ENCODE results near the gene STAMBP.

STAMBP gene

DNA sequence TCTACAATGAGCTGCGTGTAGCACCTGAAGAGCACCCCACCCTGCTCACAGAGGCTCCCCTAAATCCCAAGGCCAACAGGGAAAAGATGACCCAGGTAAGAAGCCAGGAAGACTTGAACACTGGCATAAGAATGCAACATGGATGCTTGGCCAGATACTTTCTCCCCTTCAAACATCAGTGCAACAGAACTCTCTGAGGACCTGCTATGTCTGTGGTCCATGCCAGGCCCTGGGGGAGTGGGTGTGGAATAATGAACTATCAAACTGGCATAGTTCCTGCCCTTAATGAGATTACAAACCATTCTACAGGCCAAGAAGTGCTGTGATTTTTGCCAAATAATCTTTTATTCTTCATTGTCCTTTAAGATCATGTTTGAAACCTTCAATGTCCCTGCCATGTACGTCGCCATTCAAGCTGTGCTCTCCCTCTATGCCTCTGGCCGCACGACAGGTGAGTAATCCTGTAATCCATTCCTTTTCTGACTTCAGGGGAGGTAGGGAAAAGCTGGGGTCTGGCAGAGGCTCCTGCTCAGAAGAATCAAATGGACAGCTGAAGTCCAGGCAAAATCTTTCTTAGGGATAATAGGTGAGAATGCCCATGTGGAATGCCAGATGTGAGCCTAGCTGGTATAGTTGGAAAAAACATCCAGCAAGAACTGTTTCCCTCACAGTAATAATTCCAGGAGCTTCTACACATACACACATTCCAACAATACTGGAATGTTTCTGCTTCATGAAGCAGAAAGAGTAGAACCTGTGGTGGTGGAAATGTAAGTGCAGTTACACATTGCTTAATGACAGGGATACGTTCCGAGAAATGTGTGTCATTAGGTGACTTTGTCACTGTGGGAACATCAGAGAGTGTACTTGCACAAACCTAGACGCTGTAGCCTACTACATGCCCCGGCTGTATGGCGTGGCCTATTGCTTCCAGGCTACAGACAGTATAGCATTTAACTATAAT lies 80.2 kb downstream of the STAMBP start:
- H3K4me1 ChIP-seq (ENCODE audit: insufficient read depth, low read length): no peaks in the 10 kb centered on the region
- H3K36me3 ChIP-seq (ENCODE audit: insufficient read depth, low read length): no peaks in the 10 kb centered on the region
- H2AFZ ChIP-seq (ENCODE audit: low read depth, low read length): no peak overlapping the region
- no peaks in the 10 kb centered on the region for H3K9me3 ChIP-seq (ENCODE audit: low read length)
- no peaks in the 10 kb centered on the region for H3K27me3 ChIP-seq (ENCODE audit: insufficient read depth, low read length)
- no peak overlapping the region for H3K4me3 ChIP-seq (ENCODE audit: low read length)

DNA sequence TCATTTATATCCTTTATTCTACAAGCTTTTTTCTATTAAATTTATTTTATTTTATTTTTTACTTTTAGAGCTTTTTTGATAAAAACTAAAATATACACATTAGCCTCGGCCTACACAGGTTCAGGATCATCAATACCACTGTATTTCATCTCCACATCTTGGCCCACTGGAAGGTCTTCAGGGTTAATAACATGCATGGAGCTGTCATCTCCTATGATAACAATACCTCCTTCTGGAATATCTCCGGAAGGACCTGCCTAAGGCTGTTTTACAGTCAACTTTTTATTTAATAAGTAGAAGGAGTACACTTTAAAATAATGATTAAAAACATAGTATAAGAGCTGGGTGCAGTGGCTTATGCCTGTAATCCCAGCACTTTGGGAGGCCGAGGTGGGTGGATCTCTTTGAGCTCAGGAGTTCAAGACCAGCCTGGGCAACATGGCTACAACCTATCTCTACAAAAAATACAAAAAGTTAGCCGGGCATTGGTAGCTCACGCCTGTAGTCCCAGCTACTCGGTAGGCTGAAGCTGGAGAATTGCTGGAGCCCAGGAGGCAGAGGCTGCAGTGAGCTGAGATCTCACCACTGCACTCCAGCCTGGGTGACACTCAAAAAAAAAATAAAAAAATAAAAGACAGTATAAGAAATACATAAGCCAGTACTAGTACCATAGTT lies 82.2 kb downstream of the STAMBP start:
- H3K36me3 ChIP-seq (ENCODE audit: insufficient read depth, low read length): no peaks in the 10 kb centered on the region
- no peak overlapping the region for H3K4me3 ChIP-seq (ENCODE audit: low read length)
- H2AFZ ChIP-seq (ENCODE audit: low read depth, low read length): no peak overlapping the region
- no peaks in the 10 kb centered on the region for H3K9me3 ChIP-seq (ENCODE audit: low read length)
- no peaks in the 10 kb centered on the region for H3K27me3 ChIP-seq (ENCODE audit: insufficient read depth, low read length)
- H3K4me1 ChIP-seq (ENCODE audit: insufficient read depth, low read length): no peaks in the 10 kb centered on the region

DNA sequence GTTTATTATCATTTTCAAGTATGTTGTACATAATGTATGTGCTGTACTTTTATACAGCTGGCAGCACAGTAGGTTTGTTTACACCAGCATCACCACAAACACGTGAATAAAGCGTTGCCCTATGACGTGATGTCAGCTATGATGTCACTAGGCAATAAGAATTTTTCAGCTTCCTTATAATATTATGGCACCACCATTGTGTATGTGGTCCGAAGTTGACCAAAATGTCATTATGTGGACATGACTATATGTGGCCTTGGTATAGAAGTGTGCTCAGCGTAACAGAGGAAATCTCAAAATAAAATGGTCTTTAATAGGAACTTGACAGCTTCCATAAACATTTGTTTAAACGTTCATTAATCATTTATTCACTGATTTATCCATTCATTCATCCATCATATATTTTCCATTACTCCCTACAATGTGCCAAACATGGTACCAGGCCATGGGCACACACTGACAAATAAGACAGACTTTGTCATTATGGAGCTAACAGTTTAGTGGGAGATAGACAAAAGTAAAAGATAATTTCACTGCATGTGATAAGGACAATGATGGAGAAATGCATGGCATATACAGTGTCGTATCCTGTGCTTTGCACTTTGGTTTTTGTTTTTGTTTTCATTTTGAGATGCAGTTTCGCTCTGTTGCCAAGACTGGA lies 82.9 kb downstream of the STAMBP start:
- H3K4me3 ChIP-seq (ENCODE audit: low read length): no peak overlapping the region
- H3K9me3 ChIP-seq (ENCODE audit: low read length): no peaks in the 10 kb centered on the region
- H2AFZ ChIP-seq (ENCODE audit: low read depth, low read length): no peak overlapping the region
- H3K36me3 ChIP-seq (ENCODE audit: insufficient read depth, low read length): no peaks in the 10 kb centered on the region
- H3K4me1 ChIP-seq (ENCODE audit: insufficient read depth, low read length): no peaks in the 10 kb centered on the region
- H3K27me3 ChIP-seq (ENCODE audit: insufficient read depth, low read length): no peaks in the 10 kb centered on the region

DNA sequence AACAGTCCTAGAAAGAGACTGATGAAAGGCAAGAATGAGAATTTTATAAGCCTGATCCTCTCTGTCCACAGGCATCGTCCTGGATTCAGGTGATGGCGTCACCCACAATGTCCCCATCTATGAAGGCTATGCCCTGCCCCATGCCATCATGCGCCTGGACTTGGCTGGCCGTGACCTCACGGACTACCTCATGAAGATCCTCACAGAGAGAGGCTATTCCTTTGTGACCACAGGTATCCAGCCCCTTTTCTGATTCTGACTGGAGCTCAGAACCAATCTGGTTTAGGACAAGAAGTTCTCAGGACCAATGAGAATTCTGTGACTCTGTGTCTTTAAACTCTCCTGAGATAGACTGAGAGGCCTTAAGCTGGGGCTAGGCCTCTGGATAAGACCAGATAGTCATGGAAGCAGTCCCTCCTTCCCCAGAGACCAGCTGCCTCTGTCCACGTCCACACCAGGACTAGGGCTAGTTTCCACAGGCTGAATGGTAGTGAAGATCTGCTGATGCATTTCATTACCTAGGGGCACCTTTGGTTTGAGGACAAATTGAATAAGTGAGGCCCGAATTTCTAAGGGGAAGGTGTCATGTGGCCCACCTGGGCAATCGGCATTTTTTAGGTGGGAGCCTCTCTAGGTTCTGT lies 84.8 kb downstream of the STAMBP start:
- Histone ChIP-seq H2AFZ (ENCODE audit: low read depth, low read length) (no peak overlapping the region), H3K4me1 (ENCODE audit: insufficient read depth, low read length) (no peaks in the 10 kb centered on the region), H3K9me3 (ENCODE audit: low read length) (no peaks in the 10 kb centered on the region), H3K36me3 (ENCODE audit: insufficient read depth, low read length) (no peaks in the 10 kb centered on the region), H3K27me3 (ENCODE audit: insufficient read depth, low read length) (no peaks in the 10 kb centered on the region), H3K4me3 (ENCODE audit: low read length) (no peak overlapping the region)

DNA sequence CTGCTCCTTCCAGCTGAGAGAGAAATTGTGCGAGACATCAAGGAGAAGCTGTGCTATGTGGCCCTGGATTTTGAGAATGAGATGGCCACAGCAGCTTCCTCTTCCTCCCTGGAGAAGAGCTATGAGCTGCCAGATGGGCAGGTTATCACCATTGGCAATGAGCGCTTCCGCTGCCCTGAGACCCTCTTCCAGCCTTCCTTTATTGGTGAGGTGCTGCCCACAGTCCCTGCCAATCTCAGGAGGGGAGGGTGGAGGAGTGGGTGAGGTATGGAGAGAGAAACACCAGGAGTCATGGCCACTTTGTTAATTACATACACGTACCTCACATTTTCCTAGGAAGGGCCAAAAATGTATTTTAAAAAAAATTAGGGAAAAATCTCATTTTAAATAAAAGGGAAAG lies 85.9 kb downstream of the STAMBP start:
- H3K4me3 ChIP-seq (ENCODE audit: low read length): no peak overlapping the region
- no peaks in the 10 kb centered on the region for H3K36me3 ChIP-seq (ENCODE audit: insufficient read depth, low read length)
- peaks cover 3% of the 10 kb centered on the region for H3K27me3 ChIP-seq (ENCODE audit: insufficient read depth, low read length)
- H3K4me1 ChIP-seq (ENCODE audit: insufficient read depth, low read length): no peaks in the 10 kb centered on the region
- no peak overlapping the region for H2AFZ ChIP-seq (ENCODE audit: low read depth, low read length)
- H3K9me3 ChIP-seq (ENCODE audit: low read length): no peaks in the 10 kb centered on the region

DNA sequence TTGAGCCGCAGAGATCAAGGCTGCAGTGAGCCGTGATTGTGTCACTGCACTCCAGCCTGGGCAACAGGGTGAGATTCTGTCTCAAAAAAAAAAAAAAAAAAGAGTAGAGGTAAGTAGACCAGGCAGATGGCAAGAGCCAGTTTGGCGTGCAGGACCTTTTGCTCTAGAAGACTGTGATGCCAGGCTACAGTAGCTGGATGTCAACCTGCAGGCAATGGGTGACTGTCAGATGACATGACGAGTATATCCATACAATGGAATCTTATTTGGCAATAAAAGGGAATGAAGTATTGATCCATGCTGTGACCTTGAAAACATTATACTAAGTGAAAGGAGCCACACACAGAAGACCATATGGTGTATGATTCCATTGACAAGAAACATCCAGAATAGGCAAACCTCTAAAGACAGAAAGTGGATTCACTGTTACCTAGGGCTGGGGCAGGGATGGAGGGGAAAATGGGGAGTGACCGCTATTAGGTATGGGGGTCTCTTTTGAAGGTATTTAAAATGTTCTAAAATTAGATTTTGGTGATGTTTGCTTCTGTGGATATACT lies 86.8 kb downstream of the STAMBP start:
- Histone ChIP-seq H3K4me3 (ENCODE audit: low read length) (no peak overlapping the region), H3K9me3 (ENCODE audit: low read length) (no peaks in the 10 kb centered on the region), H2AFZ (ENCODE audit: low read depth, low read length) (no peak overlapping the region), H3K4me1 (ENCODE audit: insufficient read depth, low read length) (no peaks in the 10 kb centered on the region), H3K27me3 (ENCODE audit: insufficient read depth, low read length) (peaks cover 3% of the 10 kb centered on the region), H3K36me3 (ENCODE audit: insufficient read depth, low read length) (no peaks in the 10 kb centered on the region)

DNA sequence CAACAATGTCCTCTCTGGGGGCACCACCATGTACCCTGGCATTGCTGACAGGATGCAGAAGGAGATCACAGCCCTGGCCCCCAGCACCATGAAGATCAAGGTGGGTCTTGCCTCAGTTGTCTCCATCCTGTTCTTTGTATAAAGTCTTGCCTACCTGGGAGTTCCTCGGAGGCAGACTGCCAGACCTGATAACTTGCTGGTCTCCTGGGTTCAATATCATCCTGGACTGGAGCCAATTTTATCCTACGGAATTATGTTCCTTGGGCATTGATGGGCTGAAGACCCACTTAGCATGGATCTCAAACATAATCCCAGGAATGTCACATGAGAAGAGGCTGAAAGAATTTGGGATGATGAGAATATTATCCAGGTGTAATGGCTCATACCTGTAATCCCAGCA lies 87.9 kb downstream of the STAMBP start:
- no peak overlapping the region for H3K4me3 ChIP-seq (ENCODE audit: low read length)
- no peaks in the 10 kb centered on the region for H3K4me1 ChIP-seq (ENCODE audit: insufficient read depth, low read length)
- H3K36me3 ChIP-seq (ENCODE audit: insufficient read depth, low read length): no peaks in the 10 kb centered on the region
- H2AFZ ChIP-seq (ENCODE audit: low read depth, low read length): no peak overlapping the region
- H3K9me3 ChIP-seq (ENCODE audit: low read length): no peaks in the 10 kb centered on the region
- peaks cover 9% of the 10 kb centered on the region for H3K27me3 ChIP-seq (ENCODE audit: insufficient read depth, low read length)

DNA sequence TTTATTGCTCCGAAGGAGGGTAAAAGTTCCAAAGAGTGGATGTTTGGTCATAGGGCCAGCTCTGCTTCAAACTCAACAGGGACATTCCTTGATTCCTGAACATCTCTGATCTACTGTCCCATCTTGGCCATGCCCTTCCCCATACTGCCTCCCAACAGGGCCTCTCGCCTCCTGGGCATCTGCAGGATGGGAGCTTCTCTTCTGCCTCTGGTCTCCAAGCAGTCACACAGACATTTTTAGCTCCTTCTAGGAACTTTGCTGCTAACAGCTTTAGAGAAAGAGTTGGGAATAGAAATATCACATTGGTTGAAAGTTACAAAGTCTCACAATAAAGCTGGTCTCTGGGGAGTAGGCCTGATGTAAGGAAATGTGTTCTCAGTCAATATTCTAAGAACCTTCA lies 88.5 kb downstream of the STAMBP start:
- Histone ChIP-seq H2AFZ (ENCODE audit: low read depth, low read length) (no peak overlapping the region), H3K36me3 (ENCODE audit: insufficient read depth, low read length) (no peaks in the 10 kb centered on the region), H3K4me3 (ENCODE audit: low read length) (no peak overlapping the region), H3K4me1 (ENCODE audit: insufficient read depth, low read length) (no peaks in the 10 kb centered on the region), H3K9me3 (ENCODE audit: low read length) (no peaks in the 10 kb centered on the region), H3K27me3 (ENCODE audit: insufficient read depth, low read length) (peaks cover 10% of the 10 kb centered on the region)

DNA sequence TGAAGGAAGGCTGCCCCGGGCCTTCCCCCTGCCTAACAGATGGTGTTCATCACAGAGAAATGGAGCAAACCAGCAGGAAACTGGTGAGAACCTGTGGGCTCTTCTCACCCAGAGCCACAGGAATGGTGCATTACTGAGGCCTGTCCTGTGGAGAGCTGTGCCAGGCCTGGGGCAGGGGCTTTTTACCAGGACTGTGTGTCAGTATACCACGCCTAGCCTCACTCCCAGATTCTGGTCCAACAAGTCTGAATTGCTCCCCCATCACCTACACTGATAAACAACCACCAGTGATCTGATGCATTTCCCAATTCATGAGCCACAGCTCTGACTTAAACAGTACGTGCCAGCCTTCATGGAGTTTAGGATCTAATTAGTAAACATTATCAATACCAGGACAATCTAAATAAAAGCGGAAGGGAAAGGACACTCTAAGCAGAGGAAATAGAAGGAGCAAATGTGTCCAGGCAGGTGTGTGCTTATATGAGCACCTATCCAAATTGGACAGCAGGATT lies 89.0 kb downstream of the STAMBP start:
- Histone ChIP-seq H3K9me3 (ENCODE audit: low read length) (no peaks in the 10 kb centered on the region), H3K4me3 (ENCODE audit: low read length) (no peak overlapping the region), H3K27me3 (ENCODE audit: insufficient read depth, low read length) (peaks cover 13% of the 10 kb centered on the region), H2AFZ (ENCODE audit: low read depth, low read length) (no peak overlapping the region), H3K36me3 (ENCODE audit: insufficient read depth, low read length) (no peaks in the 10 kb centered on the region), H3K4me1 (ENCODE audit: insufficient read depth, low read length) (no peaks in the 10 kb centered on the region)

DNA sequence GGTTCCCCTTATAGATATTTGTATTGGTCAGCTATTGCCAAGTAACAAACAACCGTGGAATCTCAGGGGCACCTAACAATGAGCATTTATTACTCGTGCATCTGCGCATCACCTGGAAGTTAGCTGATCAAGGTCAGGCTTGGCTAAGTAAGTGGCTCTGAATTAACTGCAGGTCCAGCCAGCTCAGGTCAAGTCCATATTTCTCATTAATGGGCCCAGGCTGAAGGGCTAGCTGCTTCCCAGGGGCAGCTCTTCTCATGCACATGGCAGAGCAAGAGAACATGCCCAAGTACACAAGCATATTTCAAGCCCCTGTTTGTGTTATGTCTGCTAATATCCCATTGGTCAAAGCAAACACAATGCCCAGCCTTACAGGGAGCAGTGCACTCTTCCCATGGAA lies 90.1 kb downstream of the STAMBP start:
- H3K4me1 ChIP-seq (ENCODE audit: insufficient read depth, low read length): no peaks in the 10 kb centered on the region
- H3K4me3 ChIP-seq (ENCODE audit: low read length): no peak overlapping the region
- no peaks in the 10 kb centered on the region for H3K9me3 ChIP-seq (ENCODE audit: low read length)
- H3K36me3 ChIP-seq (ENCODE audit: insufficient read depth, low read length): no peaks in the 10 kb centered on the region
- no peak overlapping the region for H2AFZ ChIP-seq (ENCODE audit: low read depth, low read length)
- H3K27me3 ChIP-seq (ENCODE audit: insufficient read depth, low read length): peaks cover 17% of the 10 kb centered on the region

DNA sequence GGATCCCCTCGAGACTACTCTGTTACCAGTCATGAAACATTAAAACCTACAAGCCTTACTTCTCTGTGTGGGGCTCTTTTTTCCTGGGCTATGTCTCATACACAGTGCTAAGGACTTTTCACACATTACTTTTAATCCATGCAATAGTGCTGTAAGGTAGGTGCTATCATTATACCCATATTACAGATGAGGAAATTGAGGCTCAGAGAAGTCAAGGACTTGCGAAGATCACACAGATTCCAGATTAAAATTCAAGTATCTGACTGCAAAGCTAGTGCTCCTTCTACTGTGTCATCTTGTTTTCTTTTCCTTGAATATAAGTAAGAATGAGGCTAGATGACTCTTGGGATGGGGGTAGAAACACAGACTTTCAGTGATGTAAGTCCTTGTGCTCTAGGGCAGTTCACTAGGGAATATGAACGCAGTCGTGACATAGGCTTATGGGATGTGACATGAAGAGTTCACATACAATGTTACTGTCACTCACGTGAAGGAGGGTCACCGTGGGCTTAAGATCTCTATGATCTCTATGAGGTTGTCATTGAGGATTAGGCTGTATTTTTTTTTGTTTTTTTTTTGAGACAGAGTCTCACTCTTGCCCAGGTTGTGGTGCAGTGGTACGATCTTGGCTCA lies 91.0 kb downstream of the STAMBP start:
- Histone ChIP-seq H3K27me3 (ENCODE audit: insufficient read depth, low read length) (peaks cover 17% of the 10 kb centered on the region), H3K4me3 (ENCODE audit: low read length) (no peak overlapping the region)

More for the DNA sequence above, 91.0 kb downstream of the STAMBP start:
- H3K36me3 ChIP-seq (ENCODE audit: insufficient read depth, low read length): no peaks in the 10 kb centered on the region
- no peak overlapping the region for H2AFZ ChIP-seq (ENCODE audit: low read depth, low read length)
- no peaks in the 10 kb centered on the region for H3K9me3 ChIP-seq (ENCODE audit: low read length)
- H3K4me1 ChIP-seq (ENCODE audit: insufficient read depth, low read length): no peaks in the 10 kb centered on the region
